HepG2 (cell line): ENCODE data around the gene B4GALT5. TPM values are rescaled to one million over a fixed set of nuclear protein-coding genes. Genes with fewer than 3 reads are reported as not detected.
A peak's percentile ranks its signal among the peaks of the same experiment; 100 is the strongest.

Source experiments
- BCL6 ChIP-seq: IDR thresholded peaks from 2 replicates; pipeline ENCODE4 v1.6.1; 2016; ENCODE audit warnings: missing genetic modification reagents, missing compliant biosample characterization
- DNMT1 ChIP-seq: sonication (generic); formaldehyde crosslinking; IDR thresholded peaks from 2 replicates; pipeline ENCODE4 v1.5.1; 2020; ENCODE audit warnings: mild to moderate bottlenecking, missing genetic modification reagents
- FOXK2 ChIP-seq: fragments of 450-650 bp; IDR thresholded peaks from 2 replicates; pipeline ENCODE4 v1.6.1; 2016
- HDAC2 ChIP-seq: sonication (generic); formaldehyde crosslinking; IDR thresholded peaks from 2 replicates; pipeline ENCODE4 v1.4.0; 2020; ENCODE audit warnings: missing genetic modification reagents
- KAT8 ChIP-seq: IDR thresholded peaks from 2 replicates; pipeline ENCODE4 v1.6.1; 2016; ENCODE audit warnings: missing genetic modification reagents, missing compliant biosample characterization
- MIER3 ChIP-seq: IDR thresholded peaks from 2 replicates; pipeline ENCODE4 v1.6.1; 2016; ENCODE audit warnings: missing compliant biosample characterization, borderline replicate concordance
- MTA3 ChIP-seq: sonication (generic); formaldehyde crosslinking; IDR thresholded peaks from 2 replicates; pipeline ENCODE4 v1.4.0; 2020; ENCODE audit warnings: missing genetic modification reagents
- NKX3-1 ChIP-seq: sonication (generic); formaldehyde crosslinking; IDR thresholded peaks from 2 replicates; pipeline ENCODE4 v1.5.0; 2020; ENCODE audit warnings: missing genetic modification reagents
- NR2F2 ChIP-seq: IDR thresholded peaks from 2 replicates; pipeline ENCODE4 v1.6.1; 2012; ENCODE audit warnings: low read depth, inconsistent platforms, borderline replicate concordance
- NR3C1 ChIP-seq: sonication (generic); formaldehyde crosslinking; IDR thresholded peaks from 2 replicates; pipeline ENCODE4 v1.4.0; 2020; ENCODE audit warnings: missing genetic modification reagents
- RAD51 ChIP-seq: fragments of 450-650 bp; IDR thresholded peaks from 2 replicates; pipeline ENCODE4 v1.6.1; 2016; ENCODE audit warnings: borderline replicate concordance
- SOX13 ChIP-seq, 3 experiments: fragments of 450-650 bp in 1 of 3; sonication (generic) in 1 of 3; formaldehyde crosslinking in 1 of 3; IDR thresholded peaks in 2 of 3; conservative IDR thresholded peaks in 1 of 3; 2 replicates each; pipeline versions ENCODE4 v1.5.0 to v1.6.1; 2016 to 2020; ENCODE audit warnings: antibody characterized with exemption in 1 of 3, mild to moderate bottlenecking in 1 of 3, missing compliant biosample characterization in 1 of 3, missing genetic modification reagents in 1 of 3, moderate library complexity in 1 of 3
- ZNF12 ChIP-seq: sonication (generic); formaldehyde crosslinking; IDR thresholded peaks from 2 replicates; pipeline ENCODE4 v1.5.0; 2020; ENCODE audit warnings: missing genetic modification reagents
- ZNF720 ChIP-seq: sonication (generic); formaldehyde crosslinking; IDR thresholded peaks from 2 replicates; pipeline ENCODE4 v1.4.0; 2020; ENCODE audit warnings: missing genetic modification reagents
- polyA plus RNA-seq, 8 experiments: library from polyadenylated mRNA; depleted of rRNA in 3 of 8; stranded (reverse) in 7 of 8; unstranded in 1 of 8; fragments of >200 nt; fragmentation: Illumina TruSeq in 4 of 8; extraction: Trizol in 4 of 8; gene quantifications; 2 replicates each; pipeline versions ENCODE4 v1.2.1 to v1.2.3, GENCODE V29; 2011 to 2016; ENCODE audit warnings: low read depth in 4 of 8, missing spikeins in 1 of 8, mixed read lengths in 1 of 8; ENCODE audit not compliant: insufficient read depth in 1 of 8
- total RNA-seq, 5 experiments: library from RNA; depleted of rRNA; stranded (reverse); fragments of >200 nt; fragmentation: Illumina TruSeq; extraction: Trizol; gene quantifications; 2 replicates each; pipeline ENCODE4 v1.2.3, GENCODE V29; 2016; ENCODE audit warnings: low read depth in 1 of 5
- TF ChIP-seq, protein P1 (sequence below): sonication (generic); formaldehyde crosslinking; conservative IDR thresholded peaks from 2 replicates; pipeline ENCODE4 v1.8.0; 2022; ENCODE audit warnings: low read depth, missing genetic modification reagents
- TF ChIP-seq, protein P2 (sequence below): sonication (generic); formaldehyde crosslinking; IDR thresholded peaks from 2 replicates; pipeline ENCODE4 v1.5.0; 2020; ENCODE audit warnings: missing genetic modification reagents
- TF ChIP-seq, protein P3 (sequence below): sonication (generic); formaldehyde crosslinking; IDR thresholded peaks from one replicate; pipeline ENCODE4 v1.5.1; 2020; ENCODE audit warnings: mild to moderate bottlenecking, missing genetic modification reagents; ENCODE audit errors: not compliant biosample characterization
- TF ChIP-seq, protein P4 (sequence below): sonication (generic); formaldehyde crosslinking; IDR thresholded peaks from 2 replicates; pipeline ENCODE4 v1.5.1; 2020; ENCODE audit warnings: missing genetic modification reagents, mild to moderate bottlenecking, borderline replicate concordance

B4GALT5 gene
- total and polyA plus RNA-seq, 2 of the 13 experiments (the other 11 are each of a cell fraction or from before 2014, with no cell fraction given) = 27.3 to 30.9 TPM

DNA sequence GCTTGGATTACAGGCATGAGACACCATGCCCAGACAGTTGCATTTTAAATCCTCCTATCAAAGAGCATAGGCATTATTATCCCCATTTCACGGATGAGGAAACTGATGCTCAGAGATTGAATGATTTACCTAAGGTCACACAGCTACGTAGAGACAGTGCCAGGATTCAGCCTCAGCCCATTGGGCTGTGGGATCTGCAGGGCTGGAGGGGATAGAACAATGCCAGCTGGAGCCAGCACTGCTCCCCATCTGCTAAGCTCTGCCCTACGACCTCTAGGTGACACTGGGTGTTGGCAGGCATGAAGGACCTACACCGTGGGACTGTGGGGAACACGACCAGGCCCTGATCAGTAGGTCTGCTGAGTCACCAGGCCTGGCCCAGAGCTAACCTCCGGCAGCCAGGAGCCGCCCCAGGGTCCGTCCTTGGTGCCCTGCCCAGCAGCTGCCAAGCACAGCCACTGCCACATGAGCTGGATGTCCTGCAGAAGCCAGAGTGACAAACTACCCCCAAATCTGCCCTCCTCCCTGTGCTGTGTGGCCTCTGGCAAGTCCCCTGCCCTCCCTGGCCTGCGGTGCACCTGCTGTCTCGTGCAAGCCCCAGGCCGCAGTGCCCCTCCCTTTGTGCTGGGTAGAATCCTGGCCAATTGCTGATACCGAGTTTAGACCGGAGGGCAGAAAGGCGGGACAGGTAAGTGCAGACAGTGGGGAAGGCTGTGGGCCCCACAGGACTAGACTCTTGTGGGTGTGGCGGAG, 98.1 kb downstream of the B4GALT5 start (continued):
- TF ChIP-seq, protein P1, sequence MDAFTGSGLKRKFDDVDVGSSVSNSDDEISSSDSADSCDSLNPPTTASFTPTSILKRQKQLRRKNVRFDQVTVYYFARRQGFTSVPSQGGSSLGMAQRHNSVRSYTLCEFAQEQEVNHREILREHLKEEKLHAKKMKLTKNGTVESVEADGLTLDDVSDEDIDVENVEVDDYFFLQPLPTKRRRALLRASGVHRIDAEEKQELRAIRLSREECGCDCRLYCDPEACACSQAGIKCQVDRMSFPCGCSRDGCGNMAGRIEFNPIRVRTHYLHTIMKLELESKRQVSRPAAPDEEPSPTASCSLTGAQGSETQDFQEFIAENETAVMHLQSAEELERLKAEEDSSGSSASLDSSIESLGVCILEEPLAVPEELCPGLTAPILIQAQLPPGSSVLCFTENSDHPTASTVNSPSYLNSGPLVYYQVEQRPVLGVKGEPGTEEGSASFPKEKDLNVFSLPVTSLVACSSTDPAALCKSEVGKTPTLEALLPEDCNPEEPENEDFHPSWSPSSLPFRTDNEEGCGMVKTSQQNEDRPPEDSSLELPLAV (CRISPR knock-in tag) = no peak
- TF ChIP-seq ZNF720 (CRISPR knock-in tag) (no peak), BCL6 (CRISPR knock-in tag) (no peak), MTA3 (CRISPR knock-in tag) (no peak), MIER3 (CRISPR knock-in tag) (no peak), NKX3-1 (no peak), RAD51 (no peak), NR3C1 (CRISPR knock-in tag) (no peak), KAT8 (CRISPR knock-in tag) (no peak), ZNF12 (0 out of 2 replicates have a peak, but pooled peaks have one; percentile 26), NR2F2 (no peak), HDAC2 (CRISPR knock-in tag) (no peak), DNMT1 (no peak), FOXK2 (no peak), SOX13 (IDR thresholded peaks at IDR 0.05) (no peak), SOX13 (CRISPR knock-in tag; conservative IDR thresholded peaks at IDR 0.05 in 1 of 2, IDR thresholded peaks at IDR 0.05 in 1 of 2) (no peak)
- TF ChIP-seq, protein P2, sequence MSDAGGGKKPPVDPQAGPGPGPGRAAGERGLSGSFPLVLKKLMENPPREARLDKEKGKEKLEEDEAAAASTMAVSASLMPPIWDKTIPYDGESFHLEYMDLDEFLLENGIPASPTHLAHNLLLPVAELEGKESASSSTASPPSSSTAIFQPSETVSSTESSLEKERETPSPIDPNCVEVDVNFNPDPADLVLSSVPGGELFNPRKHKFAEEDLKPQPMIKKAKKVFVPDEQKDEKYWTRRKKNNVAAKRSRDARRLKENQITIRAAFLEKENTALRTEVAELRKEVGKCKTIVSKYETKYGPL (CRISPR knock-in tag) = no peak
- TF ChIP-seq, protein P3, sequence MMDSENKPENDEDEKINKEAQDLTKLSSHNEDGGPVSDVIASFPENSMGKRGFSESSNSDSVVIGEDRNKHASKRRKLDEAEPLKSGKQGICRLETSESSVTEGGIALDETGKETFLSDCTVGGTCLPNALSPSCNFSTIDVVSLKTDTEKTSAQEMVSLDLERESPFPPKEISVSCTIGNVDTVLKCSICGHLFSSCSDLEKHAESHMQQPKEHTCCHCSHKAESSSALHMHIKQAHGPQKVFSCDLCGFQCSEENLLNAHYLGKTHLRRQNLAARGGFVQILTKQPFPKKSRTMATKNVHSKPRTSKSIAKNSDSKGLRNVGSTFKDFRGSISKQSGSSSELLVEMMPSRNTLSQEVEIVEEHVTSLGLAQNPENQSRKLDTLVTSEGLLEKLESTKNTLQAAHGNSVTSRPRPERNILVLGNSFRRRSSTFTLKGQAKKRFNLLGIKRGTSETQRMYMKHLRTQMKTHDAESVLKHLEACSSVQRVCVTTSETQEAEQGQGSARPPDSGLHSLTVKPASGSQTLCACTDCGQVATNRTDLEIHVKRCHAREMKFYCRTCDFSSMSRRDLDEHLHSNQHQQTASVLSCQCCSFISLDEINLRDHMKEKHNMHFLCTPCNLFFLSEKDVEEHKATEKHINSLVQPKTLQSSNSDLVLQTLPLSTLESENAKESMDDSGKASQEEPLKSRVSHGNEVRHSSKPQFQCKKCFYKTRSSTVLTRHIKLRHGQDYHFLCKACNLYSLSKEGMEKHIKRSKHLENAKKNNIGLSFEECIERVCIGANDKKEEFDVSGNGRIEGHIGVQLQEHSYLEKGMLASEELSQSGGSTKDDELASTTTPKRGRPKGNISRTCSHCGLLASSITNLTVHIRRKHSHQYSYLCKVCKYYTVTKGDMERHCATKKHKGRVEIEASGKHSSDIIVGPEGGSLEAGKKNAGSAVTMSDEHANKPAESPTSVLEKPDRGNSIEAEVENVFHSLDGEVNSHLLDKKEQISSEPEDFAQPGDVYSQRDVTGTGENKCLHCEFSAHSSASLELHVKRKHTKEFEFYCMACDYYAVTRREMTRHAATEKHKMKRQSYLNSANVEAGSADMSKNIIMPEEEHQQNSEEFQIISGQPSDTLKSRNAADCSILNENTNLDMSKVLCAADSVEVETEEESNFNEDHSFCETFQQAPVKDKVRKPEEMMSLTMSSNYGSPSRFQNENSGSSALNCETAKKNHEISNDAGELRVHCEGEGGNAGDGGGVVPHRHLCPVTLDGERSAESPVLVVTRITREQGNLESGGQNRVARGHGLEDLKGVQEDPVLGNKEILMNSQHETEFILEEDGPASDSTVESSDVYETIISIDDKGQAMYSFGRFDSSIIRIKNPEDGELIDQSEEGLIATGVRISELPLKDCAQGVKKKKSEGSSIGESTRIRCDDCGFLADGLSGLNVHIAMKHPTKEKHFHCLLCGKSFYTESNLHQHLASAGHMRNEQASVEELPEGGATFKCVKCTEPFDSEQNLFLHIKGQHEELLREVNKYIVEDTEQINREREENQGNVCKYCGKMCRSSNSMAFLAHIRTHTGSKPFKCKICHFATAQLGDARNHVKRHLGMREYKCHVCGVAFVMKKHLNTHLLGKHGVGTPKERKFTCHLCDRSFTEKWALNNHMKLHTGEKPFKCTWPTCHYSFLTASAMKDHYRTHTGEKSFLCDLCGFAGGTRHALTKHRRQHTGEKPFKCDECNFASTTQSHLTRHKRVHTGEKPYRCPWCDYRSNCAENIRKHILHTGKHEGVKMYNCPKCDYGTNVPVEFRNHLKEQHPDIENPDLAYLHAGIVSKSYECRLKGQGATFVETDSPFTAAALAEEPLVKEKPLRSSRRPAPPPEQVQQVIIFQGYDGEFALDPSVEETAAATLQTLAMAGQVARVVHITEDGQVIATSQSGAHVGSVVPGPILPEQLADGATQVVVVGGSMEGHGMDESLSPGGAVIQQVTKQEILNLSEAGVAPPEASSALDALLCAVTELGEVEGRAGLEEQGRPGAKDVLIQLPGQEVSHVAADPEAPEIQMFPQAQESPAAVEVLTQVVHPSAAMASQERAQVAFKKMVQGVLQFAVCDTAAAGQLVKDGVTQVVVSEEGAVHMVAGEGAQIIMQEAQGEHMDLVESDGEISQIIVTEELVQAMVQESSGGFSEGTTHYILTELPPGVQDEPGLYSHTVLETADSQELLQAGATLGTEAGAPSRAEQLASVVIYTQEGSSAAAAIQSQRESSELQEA (CRISPR knock-in tag) = no peak
- TF ChIP-seq, protein P4, sequence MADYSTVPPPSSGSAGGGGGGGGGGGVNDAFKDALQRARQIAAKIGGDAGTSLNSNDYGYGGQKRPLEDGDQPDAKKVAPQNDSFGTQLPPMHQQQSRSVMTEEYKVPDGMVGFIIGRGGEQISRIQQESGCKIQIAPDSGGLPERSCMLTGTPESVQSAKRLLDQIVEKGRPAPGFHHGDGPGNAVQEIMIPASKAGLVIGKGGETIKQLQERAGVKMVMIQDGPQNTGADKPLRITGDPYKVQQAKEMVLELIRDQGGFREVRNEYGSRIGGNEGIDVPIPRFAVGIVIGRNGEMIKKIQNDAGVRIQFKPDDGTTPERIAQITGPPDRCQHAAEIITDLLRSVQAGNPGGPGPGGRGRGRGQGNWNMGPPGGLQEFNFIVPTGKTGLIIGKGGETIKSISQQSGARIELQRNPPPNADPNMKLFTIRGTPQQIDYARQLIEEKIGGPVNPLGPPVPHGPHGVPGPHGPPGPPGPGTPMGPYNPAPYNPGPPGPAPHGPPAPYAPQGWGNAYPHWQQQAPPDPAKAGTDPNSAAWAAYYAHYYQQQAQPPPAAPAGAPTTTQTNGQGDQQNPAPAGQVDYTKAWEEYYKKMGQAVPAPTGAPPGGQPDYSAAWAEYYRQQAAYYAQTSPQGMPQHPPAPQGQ (CRISPR knock-in tag) = no peak; the same call in 1 of the 2 replicates
